ENCODE results near the gene KLF5. TPM values are rescaled to one million over a fixed set of nuclear protein-coding genes. Genes with fewer than 3 reads are reported as not detected.
A peak's percentile ranks its signal among the peaks of the same experiment; 100 is the strongest.

The KLF5 gene
- total RNA-seq, 2 donors from 2014 or later, result 334 to 424 TPM

GRCh38 chr13:73088332-73088935 lies 29.6 kb downstream of the KLF5 start:
- no peak for DNase-seq
- Histone ChIP-seq H3K36me3 (no peaks in the 10 kb centered on the region), H3K9ac (ENCODE audit: low read depth in 2 of 2, low read length in 2 of 2) (no peak overlapping the region), H3K27me3 (no peaks in the 10 kb centered on the region), H3K4me1 (peaks cover 3% of the 10 kb centered on the region), H3K9me3 (no peaks in the 10 kb centered on the region), H3K4me3 (no peak overlapping the region), H3K27ac (no peak overlapping the region)
- TF ChIP-seq, protein P1, sequence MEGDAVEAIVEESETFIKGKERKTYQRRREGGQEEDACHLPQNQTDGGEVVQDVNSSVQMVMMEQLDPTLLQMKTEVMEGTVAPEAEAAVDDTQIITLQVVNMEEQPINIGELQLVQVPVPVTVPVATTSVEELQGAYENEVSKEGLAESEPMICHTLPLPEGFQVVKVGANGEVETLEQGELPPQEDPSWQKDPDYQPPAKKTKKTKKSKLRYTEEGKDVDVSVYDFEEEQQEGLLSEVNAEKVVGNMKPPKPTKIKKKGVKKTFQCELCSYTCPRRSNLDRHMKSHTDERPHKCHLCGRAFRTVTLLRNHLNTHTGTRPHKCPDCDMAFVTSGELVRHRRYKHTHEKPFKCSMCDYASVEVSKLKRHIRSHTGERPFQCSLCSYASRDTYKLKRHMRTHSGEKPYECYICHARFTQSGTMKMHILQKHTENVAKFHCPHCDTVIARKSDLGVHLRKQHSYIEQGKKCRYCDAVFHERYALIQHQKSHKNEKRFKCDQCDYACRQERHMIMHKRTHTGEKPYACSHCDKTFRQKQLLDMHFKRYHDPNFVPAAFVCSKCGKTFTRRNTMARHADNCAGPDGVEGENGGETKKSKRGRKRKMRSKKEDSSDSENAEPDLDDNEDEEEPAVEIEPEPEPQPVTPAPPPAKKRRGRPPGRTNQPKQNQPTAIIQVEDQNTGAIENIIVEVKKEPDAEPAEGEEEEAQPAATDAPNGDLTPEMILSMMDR (IDR thresholded peaks at IDR 0.05), result no peak
- intact Hi-C loops (cut with DNase I), result loop anchor here (10.0 kb wide), 1 partner anchor 46 kb away; no protein-coding TSS in a partner anchor

GRCh38 chr13:73089213-73089612 lies 30.4 kb downstream of the KLF5 start:
- H3K9ac ChIP-seq (ENCODE audit: low read depth in 2 of 2, low read length in 2 of 2), result no peak overlapping the region
- intact Hi-C loops (cut with DNase I), result loop anchor here (10.0 kb wide), 1 partner anchor 46 kb away; no protein-coding TSS in a partner anchor
- no peak overlapping the region for H3K4me3 ChIP-seq
- H3K36me3 ChIP-seq, result no peaks in the 10 kb centered on the region
- H3K27ac ChIP-seq, result no peak overlapping the region
- H3K27me3 ChIP-seq, result no peaks in the 10 kb centered on the region
- no peak for DNase-seq
- H3K4me1 ChIP-seq, result peaks cover 3% of the 10 kb centered on the region
- TF ChIP-seq, protein P1 (IDR thresholded peaks at IDR 0.05), result no peak
- no peaks in the 10 kb centered on the region for H3K9me3 ChIP-seq

DNA sequence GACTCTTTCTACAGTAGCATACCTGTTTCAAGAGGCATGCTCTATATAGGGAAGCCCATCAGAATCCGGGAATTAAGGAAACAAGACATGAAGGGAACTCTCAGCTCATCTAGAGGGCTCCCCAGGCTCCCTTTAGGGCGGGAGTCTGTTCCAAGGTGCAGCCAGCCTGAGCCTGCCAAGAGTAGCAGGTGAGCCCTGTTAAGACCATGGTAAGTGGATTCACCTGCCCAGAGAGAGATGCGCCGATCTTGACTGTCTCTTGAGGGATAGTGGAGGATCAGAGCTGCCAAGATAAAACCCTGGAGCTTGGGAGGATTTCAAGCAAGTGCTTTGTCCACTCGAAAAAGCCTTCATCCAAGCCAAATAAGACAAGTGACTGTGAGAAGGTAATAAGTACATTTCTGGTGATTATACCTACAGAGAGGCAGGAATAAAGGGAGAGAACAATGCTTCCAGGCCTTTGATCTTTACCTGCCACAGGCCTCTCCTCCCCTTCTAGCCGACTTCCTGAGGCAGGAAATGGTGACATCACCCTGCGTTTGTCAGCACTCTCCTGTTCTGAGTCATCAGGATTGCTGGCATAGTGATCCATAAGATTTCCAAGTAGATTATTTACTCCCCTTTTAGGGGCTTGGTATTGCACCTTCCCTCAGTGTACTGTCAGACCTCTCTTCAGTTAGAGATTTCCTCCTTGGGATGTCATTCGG lies 31.5 kb downstream of the KLF5 start:
- Histone ChIP-seq H3K9me3 (no peaks in the 10 kb centered on the region), H3K27me3 (no peaks in the 10 kb centered on the region), H3K9ac (ENCODE audit: low read depth in 2 of 2, low read length in 2 of 2) (peak overlapping the region in 1 of 2 donors; percentile 73), H3K27ac (peak overlapping the region; percentile 63), H3K4me1 (peaks cover 3% of the 10 kb centered on the region), H3K36me3 (no peaks in the 10 kb centered on the region), H3K4me3 (no peak overlapping the region)
- TF ChIP-seq, protein P1 (IDR thresholded peaks at IDR 0.05), result no peak
- DNase-seq, result peak; percentile 81
- intact Hi-C loops (cut with DNase I), result no loop called here

DNA sequence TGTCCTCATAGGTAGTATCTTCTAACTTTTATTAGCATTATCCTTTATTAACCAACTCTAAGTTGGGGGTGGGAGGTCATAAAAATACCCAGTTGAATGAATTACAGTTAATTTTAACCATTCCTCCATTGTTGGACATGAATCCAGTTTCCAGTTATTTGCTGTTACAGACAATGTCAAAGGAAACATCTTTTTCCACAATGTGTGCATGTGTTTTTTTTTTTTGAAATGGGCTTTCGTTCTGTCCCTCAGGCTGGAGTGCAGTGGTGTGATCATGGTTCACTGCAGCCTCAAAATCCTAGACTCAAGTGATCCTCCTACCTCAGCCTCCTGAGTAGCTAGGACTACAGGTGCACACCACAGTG lies 32.0 kb downstream of the KLF5 start:
- Histone ChIP-seq H3K9me3 (no peaks in the 10 kb centered on the region), H3K9ac (ENCODE audit: low read depth in 2 of 2, low read length in 2 of 2) (peak overlapping the region in 1 of 2 donors; percentile 73), H3K27ac (peak overlapping the region; percentile 63), H3K4me3 (no peak overlapping the region), H3K36me3 (no peaks in the 10 kb centered on the region), H3K27me3 (no peaks in the 10 kb centered on the region), H3K4me1 (peaks cover 3% of the 10 kb centered on the region)
- TF ChIP-seq, protein P1 (IDR thresholded peaks at IDR 0.05), result no peak
- DNase-seq, result no peak
- intact Hi-C loops (cut with DNase I), result no loop called here

DNA sequence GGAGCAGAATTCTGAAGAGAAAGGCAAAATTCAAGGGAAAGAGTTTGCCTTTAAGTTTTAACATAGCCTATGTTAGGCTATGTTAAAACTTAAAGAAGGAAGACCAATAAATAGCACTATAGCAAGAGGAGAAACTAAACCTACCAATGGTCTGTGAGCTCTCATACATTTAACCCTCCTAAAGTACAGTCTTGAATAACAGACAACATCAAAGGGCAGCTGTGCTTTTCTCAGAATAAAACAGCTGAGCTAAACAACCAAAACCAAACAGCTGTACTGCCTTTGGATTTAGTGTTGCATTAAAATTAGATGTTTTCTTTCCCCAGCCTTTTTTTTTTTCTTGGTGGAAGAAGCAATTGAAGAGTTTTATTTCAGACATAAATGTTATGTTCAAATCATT lies 34.0 kb downstream of the KLF5 start:
- no peak for DNase-seq
- Histone ChIP-seq H3K36me3 (no peaks in the 10 kb centered on the region), H3K9ac (ENCODE audit: low read depth in 2 of 2, low read length in 2 of 2) (no peak overlapping the region), H3K27ac (no peak overlapping the region), H3K9me3 (no peaks in the 10 kb centered on the region), H3K4me3 (no peak overlapping the region), H3K27me3 (no peaks in the 10 kb centered on the region), H3K4me1 (peaks cover 3% of the 10 kb centered on the region)
- TF ChIP-seq, protein P1 (IDR thresholded peaks at IDR 0.05), result no peak
- intact Hi-C loops (cut with DNase I), result no loop called here
